Measurements from ENCODE around the gene EXOC5.
A peak's percentile ranks its signal among the peaks of the same experiment; 100 is the strongest.

The EXOC5 gene, protein sequence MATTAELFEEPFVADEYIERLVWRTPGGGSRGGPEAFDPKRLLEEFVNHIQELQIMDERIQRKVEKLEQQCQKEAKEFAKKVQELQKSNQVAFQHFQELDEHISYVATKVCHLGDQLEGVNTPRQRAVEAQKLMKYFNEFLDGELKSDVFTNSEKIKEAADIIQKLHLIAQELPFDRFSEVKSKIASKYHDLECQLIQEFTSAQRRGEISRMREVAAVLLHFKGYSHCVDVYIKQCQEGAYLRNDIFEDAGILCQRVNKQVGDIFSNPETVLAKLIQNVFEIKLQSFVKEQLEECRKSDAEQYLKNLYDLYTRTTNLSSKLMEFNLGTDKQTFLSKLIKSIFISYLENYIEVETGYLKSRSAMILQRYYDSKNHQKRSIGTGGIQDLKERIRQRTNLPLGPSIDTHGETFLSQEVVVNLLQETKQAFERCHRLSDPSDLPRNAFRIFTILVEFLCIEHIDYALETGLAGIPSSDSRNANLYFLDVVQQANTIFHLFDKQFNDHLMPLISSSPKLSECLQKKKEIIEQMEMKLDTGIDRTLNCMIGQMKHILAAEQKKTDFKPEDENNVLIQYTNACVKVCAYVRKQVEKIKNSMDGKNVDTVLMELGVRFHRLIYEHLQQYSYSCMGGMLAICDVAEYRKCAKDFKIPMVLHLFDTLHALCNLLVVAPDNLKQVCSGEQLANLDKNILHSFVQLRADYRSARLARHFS

DNA sequence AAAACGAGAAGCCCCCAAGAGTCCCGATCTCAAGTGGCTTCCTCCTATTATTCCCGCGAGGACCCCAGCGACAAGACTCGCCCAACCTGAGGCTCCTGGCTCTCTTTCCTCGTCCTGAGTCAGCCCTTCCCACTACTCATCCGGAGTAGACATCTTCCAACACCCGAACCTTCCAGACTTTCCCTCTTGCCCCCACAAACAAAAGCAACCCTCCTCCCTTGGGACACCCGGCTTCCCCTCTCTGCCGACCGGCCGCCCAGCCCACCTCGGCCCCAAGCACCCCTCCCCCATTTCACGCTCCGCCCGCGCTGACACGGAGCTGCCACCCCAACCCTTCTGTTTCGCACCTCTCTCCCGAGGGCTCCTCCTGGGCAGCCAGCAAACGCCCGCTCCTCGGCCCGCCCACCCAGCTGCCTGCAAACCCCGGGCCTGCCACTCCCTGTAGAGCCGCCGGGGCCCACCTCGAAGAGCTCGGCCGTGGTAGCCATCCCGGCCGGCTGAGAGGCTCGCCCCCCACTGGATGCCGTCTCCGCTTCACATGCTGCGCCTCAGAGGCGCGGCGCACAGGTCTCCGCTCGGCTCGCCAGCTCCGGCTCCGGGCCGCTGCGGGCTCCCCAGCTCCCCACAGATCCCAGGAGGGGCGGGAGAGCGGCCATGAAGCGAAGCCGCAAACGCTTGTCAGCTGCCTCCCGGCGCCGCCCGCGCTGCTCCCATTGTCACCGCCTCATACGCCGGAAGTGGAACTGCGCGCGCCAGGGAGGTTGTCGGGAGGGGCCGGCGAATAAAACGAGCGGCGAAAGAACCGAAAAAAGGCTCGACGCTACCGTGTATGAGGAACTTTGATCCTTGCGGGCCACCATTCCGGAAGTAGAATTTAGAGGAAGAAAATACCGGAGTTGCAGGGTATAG is at the start of gene EXOC5, which contains the start of gene AP5M1:
EXOC5 (minus strand) TSS at position 745 of the 909 bp plus-strand sequence; CDS start at position 488, 257 bp downstream.
AP5M1 (plus strand) TSS at position 811 of the 909 bp plus-strand sequence. CDS start 344 bp downstream, outside the sequence.
- peak; percentile 90 to 92 for DNase-seq

DNA sequence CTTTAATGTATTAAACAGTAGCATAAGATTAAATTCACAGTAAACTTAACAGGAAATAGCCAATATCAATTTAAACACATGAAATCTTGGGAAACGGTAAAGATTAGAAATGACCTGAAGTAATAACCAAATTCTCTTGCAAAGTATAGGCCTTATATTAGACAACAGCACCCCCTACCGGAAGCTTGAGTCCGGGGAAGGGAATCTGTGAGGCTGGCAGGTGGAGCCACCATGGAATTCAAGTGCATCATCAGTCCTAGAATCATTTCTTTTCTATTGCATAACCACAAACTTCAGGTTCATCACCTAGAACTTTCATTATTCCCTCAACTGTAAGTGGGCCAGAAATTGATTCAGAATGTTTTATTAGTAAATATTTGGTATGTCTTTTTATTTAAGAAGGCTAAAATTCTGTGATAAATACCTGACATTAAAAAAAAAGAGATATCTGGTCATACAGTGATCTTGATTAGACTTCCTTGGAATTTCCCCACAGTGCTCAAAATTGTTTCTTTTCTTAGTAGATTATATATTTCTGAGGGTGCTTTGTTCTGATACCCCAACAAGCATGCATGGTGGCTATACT is 48.6 kb upstream of the EXOC5 start:
- peak; percentile 74 to 78 for DNase-seq

DNA sequence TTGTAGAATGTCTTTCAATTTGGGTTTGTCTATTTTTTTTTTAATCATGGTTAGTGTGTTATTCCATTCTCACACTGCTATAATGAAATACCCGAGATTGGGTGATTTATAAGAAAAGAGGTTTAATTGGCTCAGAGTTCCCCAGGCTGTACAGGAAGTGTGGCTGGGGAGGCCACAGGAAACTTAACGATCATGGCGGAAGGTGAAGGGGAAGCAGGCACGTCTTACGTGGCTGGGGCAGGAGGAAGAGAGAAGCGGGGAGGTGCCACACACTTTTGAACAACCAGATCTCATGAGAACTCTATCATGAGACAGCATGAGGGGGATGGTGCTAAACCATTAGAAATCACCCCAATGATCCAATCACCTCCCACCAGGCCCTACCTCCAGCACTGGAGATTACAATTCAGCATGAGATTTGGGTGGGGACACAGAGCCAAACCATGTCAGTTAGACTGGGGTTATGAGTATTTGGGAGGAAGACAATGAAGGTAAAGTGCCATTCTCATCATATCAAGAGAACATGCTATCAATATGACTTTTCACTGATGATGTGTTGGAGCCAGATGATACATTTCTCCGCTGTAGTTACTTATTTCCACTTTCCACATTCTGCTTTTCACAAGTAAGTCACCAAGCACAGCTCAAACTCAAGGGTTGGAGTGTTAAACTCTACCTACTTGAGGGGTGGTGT is 45.8 kb upstream of the EXOC5 start:
- peak; percentile 1 to 8 for DNase-seq

DNA sequence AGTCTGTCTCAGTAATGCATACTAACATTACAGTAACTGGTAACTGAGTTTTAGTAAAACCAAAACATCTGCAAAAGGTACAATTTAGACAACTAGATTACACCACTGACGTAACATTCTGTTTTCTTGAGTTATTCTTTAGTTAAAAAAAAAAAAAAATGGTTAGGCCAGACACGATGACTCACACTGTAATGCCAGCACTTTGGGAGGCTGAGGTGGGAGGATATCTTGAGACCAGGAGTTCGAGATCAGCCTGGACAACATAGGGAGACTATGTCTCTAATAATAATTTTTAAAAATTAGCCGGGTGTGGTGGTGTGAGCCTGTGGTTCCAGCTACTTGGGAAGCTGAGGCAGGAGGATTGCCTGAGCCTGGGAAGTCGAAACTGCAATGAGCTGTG is 34.2 kb upstream of the EXOC5 start:
- DNase-seq = no peak

DNA sequence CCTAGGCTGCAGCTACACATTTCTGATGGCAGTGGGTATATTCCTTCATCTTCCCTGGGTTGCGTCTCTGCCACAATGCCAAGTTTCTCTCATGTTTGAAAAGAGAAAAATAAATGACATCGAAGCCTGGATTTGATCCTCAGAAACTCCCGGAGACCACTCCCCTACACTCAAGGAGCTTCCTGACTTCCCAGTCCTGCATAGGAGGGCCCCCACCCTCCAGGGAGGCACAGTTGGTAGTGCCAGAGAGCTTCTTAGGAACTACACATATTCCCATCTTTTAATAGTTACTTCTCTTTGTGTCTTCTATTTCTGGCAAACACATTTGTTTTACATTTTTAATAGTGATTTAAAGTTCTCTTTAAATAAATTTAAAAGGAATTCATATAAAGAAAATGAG is 30.8 kb upstream of the EXOC5 start:
- no peak for DNase-seq

DNA sequence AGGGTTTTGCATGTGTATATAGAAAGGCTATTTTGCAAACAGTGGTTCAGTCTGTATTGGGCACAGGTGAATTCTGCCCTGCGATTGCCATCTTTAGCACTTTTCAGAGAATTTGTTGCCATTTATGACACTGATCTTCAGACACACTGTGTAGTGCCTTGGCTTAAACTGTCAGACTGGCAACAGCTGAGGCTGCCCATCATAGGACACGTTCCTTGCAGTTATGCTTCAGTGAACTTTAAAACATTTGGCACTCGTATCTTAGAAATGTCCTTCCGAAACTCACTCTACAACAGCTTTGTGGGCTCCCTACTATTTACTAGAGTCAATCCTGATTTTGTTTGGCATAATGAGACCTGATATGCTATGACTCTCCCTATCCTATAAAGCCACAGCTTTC is 29.1 kb upstream of the EXOC5 start:
- no peak for DNase-seq

DNA sequence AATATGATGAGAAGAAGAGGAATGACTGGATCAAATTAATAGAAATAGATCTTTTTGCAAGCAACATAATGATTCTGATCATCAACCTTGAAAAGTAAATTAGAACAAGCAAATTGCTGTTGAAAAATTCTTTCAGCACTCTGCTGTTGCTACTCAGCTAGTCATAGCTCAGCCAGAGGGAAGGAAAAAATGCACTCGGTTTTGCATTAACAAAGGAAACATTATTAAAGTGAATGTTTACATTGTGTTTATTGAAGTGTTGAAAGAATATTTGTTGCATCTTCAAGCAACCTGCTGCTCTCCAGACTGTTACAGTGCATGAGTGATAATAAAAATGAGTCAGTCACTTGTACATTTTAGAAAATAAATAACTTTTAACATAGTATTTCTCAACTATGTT is 26.5 kb upstream of the EXOC5 start:
- no peak for DNase-seq

DNA sequence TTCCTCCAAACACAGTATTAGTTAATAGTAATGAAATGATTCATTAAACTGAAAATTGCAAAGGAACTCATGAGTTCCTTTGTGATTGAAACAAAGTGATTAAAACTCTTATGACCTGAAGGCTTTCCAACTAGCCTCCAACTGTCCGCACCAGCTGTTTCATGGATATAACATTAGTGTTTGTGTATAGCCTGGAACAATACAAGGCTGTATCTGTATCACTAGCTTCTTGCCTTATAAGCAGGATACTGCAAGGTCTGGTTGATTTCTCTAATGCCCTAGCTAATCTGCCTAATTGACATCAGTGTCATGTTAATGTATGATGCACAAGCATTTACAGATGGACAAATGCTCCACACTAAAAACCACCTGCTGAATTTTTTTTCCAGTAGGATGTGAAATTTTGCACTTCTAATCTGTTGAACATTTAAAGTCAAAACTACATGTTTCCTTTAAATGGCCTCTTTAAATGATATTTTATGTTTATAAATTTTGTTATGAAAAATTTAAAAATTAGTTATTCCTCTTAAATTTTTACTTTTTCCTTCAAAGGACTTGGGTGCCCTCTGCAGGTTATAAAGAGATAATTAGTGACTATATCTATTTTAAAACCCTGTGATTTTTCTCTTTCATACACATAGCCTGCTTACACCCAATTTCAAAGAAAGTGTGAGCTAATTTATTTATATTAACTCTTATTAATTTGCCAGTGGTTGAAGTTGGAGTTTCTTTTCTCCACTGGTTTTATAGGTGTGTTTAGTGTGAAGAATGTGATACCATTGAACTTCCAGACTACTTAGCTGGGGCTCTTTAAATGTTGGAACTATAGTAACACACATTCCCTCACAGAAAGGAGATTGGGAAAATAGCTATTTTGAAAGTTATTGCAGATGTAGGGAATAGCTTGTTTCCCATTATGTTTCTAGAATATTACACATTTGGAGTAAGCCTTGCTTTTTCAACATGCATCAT is 25.4 kb upstream of the EXOC5 start:
- DNase-seq = peak; percentile 26 to 71

DNA sequence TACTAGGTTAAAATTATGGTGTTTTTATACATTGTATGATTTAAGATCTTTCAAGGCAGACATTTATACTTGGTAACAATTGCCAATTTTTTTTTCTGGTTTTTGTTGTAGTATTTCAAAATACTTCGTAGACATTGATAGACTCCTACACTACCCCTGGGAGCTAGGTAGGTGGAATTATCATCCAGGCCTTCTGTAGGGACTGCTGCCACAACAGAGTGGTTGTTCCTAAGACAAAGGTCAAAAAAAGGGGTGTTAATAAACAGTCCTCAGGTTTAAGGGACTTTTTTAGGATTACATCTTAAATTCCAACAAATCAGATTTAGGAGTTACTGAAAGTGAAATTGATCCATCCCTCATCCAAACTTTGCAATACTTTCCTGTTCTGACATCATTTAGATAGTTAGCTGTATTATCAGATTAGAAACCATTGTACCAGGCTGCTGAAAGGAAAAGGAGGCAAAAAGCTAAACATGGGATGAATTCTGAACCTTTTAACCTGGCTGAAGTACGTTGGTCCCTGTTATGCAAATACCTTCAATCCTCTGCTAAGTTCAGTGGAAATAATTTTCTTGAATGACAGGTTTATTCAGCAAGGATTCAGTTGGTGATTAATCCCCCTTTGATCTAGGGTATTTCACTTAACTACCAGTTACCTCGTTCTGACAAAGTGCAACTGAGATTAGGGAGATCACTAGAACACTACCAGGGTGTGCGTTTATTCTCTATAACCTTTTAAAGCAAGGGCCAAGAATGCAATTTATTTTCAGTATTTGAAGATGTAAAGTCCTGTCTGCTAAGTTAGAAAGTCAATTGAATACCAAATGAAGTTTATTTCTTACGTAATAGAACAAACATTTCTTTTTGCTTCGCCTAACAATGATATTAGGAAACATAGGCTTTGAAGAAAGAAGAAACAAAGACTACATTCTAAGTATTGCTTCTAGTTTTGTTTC is 23.3 kb upstream of the EXOC5 start:
- no peak for DNase-seq

DNA sequence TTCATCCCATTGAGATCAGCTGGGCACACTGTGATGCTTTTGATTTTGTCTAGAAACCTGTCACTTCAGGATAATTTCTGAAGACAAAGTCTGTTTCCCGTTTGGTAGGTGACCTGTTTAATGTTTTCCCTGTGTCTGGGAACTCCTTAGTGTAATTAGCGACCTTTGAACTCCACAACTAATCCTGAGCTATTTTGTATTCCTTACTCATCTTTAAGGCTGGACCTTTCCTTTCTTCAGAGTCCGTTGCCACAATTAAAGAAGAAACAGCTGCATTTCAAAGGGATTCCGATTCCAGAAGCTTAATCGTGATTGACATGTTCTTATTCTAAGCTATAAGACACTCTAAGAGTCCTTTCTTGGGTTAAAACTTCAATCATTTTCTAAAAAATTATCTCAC is 22.0 kb upstream of the EXOC5 start:
- DNase-seq = no peak

DNA sequence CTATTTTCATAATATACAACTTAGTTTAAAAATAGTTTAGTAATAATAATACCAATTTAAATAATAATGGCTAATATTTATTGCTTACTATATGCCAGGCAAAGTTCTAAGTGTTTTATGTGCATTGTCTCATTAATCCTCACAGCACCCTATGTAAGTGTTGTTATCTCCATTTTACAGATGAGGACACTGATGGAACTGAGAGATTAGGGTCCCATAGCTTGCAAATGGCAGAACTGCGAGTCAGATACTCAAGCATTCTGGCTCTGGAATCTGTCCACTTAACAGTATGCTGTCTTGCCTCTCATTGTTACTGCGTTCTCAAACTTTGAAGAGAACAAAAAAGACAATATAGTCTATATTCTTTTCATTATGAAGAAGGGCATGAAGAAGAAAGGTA is 19.0 kb upstream of the EXOC5 start:
- DNase-seq = no peak

DNA sequence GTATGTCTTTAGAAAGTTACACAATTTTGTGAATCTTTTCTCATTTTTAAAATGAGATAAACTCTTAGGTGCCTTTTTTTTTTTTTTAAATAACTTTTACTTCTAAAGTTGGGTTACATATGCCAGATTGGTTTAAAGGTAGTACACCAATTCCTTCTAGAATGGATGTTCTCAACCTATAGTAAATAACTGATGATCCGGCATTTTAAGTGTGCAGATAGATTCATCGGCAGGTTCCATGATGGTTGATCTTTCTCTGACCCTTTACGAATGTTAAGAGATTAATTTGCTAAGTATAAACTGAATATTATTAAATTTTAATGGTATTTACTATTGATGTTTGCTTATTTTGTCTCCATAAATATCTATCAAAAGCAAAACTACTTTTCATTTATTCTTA is 8.4 kb upstream of the EXOC5 start:
- DNase-seq = no peak

DNA sequence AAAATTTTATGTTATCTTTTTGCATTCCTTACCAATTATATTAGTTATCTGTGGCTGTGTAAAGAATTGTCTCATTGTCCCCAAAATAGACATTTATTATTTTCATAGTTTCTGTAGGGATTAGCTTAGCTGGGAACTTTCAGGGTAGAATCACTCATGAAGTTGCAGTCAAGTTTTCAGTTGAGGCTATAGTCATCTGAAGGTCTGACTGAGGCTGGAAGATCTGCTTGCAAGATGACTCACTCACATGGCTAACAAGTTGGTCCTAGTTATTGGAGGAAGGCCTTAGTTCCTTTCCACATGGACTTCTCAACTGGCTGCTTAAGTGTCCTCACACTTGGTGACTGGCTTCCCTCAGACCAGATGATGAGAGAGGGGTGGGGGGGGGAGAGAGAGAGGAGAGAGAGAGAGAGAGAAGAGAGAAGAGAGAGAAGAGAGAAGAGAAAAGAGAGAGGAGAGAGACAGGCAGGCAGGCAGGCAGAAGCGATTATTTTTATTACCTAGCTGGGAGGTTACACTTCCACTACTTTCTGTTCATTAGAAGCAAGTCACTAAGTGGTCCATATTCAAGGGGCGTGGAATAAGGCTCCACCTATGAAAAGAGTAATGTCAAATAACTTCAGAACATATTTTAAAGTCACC is 6.4 kb upstream of the EXOC5 start:
- no peak for DNase-seq

DNA sequence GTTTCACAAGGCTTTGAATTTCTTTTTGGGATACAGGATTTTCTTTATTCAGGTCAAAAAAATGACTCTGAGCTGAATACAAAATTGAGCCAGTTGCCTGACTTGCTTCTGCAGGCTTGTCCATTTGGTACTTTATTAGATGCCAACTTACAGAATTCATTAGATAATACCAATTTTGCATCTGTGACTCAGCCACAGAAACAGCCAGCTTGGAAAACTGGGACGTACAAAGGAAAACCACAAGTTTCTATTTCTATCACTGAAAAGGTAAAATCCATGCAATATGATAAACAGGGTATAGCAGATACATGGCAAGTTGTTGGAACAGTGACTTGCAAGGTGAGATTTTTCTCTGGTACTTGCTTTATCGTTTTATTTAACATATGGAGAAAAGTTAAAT is 5.8 kb upstream of the EXOC5 start:
- no peak for DNase-seq

DNA sequence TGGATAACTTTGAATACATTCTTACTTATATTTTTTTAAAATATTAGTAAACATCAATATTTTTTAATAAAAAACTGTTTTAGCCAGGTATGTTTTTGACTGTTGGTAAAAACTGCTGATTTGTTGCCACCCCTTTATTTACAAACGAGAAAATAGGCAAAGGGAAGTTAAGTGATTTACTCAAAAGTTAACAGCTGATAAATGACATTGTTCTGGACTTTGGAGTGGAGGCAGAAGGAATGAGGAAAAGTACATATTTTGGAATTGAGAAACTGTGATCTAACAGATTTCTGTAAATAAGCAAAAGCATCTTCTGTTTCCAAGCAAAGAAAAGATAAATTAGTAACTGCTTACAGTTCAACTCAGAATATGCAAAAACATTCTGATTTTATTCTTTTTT is 4.5 kb upstream of the EXOC5 start:
- no peak for DNase-seq

DNA sequence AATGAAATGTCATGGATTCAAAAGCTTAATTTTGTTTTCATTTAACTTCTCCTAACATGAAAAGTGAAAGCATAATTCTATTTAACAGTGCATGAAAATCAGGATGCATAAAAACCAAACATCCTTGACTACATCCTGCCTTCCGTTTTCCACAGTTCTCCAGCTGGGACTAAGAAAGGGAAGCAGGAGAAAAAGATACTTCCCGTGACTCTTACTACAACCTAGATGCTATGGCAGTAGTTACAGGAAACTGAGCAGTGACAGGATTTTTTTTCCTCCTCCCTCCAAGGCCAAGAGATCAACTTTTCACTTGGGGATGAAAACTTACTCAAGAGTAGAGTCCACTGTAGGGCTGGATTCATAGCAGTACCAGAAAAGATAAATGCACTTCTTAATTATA is 2.6 kb downstream of the EXOC5 start:
- no peak for DNase-seq

DNA sequence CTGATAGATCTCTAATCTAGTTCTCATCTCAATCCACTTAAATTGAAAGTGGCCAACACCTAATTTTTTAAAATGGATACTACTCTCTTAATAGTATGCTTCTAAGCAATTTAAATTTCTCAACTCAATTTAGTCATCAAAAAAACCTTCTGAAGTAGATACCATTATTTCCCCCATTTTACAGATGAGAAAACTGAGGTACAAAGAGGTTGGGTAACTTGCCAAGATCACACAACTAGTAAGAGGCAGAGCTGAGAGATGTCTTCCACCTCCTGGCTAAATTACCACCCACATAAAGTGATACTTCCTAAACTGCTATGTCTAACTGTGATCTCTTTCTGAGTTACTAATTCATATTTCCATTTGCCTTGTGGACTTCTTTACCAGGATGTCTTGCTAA is 6.6 kb downstream of the EXOC5 start:
- DNase-seq = no peak

DNA sequence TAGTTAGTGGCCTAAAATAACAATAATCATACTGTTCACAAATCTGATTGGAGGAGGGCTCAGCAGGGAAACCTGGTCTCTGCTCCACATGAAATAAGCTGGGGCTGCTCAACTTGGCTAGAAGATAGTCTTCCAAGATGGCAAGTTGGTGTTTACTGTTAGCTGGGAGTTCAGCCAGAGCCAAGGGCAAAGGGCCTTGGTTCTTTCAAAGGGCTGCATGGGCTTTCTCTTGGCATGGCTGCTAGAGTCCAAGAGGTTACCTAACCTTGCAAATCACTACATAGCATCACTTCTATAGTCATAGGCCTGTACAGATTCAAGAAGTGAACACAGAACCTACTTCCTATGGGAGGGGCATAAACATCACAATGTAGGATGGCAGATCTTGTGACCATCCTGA is 7.1 kb downstream of the EXOC5 start:
- no peak for DNase-seq

DNA sequence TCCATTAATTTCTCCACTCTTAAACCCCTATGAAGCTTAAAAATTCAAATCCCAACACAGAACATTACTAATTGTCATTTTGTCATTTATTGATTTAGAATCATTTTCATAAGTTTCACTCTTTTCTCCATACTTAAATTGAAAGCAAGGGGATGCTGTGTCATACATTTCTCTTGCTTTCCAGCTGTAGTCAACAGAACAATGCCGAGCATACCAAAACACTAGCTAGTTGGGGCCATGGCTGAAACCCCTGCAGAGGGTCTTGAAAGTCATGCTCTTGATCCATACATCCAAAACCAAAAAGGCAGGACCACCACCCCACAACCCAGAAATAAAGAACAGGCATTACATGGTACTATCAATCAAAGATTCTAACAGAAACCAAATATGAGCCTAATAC is 9.0 kb downstream of the EXOC5 start:
- no peak for DNase-seq

Measured in Kasumi-1 (cell line).